SW 1271 (cell line): Measurements from ENCODE around the gene ASPSCR1.
"Not testable (repeated sequence)": the region's sequence is repeated elsewhere in the genome, so short reads cannot be mapped to it uniquely, and the experiment has no call there.

Experiments used
- DNase-seq, 2 experiments: peaks; one replicate each; lab custom pipeline; 2025; lab: John Stamatoyannopoulos, UW

ASPSCR1 gene

DNA sequence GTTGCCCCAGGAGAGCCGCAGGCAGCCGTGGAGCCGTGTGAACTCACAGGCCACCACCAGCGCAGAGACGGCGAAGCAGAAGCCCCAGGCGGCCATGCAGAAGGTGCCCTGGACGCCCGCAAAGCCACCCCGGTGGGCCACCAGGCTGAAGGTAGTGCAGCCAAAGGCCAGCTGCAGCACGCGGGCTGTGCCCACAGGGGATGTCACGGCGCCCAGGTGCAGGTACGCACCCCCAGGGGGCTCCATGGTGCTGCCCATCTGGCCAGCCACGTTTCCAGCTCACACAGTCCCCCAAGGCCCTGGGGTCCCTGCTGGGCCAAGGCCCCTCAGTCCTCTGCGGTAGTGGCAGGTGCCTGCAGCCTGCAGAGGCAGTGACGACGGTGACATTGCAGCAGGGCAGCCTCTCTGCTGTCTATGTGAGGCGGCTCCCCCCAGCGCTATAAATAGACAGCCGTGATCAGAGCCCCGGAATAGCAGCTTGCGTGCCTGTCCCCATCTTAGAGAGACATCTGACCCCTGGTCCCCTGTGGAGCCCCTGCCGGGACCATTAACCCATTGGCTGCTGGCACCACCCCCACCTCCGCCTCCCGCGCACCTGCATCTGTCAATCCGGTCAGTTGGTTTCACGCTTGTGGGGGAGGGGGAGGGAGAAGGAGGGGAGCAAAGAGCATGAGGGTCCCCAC is 35.8 kb upstream of the ASPSCR1 start:
- no peak for DNase-seq

DNA sequence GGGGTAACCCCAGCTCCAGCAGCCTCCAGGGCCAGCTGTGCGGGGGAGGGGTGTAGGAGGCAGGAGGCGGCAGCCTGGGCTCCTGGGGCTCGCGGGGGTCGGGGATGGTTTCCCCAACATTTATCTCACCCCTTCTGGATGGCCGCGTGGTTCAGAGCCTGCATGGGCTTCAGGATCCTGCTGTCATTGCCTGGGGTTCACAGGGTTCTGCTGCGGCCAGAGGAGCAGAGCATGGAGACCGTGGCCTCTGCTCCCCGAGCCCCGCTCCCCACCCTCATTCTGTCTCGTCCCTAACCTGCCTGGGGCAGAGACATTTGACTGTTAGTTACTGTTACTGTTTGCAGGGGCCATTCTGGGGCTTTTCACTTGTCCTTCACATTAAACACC is 35.3 kb upstream of the ASPSCR1 start:
- no peak for DNase-seq

GRCh38 chr17:81944858-81945257 is 32.6 kb upstream of the ASPSCR1 start:
- no peak for DNase-seq

DNA sequence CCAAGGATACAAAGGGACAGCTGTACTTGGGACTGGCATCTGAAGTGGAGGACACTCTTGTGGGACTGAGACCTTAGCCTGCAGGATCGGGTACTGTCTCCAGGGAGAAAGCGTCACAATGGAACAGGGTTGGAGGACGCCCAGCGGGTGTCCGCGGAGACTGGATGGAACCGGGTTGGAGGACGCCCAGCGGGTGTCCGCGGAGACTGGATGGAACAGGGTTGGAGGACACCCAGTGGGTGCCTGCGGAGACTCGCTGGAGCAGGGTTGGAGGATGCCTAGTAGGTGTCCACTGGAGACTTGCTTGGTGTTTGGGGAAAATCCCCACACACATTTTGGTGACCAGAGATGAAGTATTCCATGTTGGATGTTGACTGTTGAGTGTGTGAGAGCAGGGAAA is 30.2 kb upstream of the ASPSCR1 start, which contains the start of gene MYADML2:
MYADML2 (minus strand) TSS at position 45 of the 400 bp plus-strand sequence. CDS start 5,492 bp downstream, outside the sequence.
- no peak for DNase-seq

- DNase-seq, result no peak
These were observed 28.6 kb upstream of the ASPSCR1 start for GRCh38 chr17:81948635-81949378.

DNA sequence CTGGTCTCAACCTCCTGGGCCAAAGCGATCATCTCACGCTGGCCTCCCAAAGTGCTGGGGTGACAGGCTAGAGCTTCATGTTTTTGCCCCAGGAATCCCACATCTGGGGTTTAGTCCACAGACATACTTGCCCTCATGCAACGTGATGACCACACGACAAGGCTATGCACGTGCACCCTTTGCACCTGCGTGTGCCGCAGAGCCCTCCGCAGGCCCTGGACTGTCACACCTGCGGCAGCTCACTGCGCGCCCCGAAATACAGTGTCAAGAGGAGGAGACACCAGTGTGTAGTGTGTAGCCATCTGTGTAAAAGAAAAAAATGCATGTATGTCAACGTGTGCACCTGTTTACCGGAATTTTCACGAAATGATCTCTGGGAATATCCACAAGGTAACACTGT is 26.9 kb upstream of the ASPSCR1 start:
- no peak for DNase-seq

DNA sequence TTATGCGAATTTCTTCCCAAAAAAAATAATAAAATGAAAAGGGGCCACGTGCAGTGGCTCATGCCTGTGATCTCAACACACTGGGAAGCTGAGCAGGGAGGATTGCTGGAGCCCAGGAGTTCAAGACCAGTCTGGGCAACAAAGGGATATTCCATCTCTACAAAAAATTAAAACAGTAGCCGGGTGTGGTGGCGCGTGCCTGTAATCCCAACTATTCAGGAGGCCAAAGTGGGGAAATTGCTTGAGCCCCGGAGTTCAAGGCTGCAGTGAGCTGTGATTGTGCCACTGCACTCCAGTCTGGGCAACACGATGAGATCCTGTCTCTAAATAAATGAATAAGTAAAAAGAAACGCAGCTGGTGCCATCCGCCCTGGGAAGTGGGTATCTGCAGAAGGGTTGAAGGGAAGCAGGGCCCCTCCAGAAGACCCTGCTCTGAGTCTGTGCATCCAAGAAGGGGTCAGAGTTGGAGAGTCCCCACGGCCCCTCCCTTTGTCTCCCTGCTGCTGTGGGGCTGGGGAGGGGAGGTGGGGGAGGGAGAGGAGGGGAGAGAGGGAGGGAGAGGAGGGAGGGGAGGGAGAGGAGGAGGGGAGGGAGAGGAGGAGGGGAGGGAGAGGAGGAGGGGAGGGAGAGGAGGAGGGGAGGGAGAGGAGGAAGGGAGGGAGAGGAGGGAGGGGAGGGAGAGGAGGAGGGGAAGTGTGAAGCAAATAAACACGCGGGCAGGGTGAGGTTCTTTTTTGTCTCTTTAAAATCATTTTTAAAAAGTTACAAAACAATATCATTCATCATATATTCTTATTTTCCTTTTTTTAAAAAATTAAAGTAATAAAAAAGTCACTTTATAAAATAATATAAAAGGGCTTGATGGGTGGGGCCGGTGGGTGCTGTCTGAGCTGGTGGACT is 25.4 kb upstream of the ASPSCR1 start:
- no peak for DNase-seq

- no peak for DNase-seq
These were observed 24.6 kb upstream of the ASPSCR1 start for GRCh38 chr17:81952792-81953228.

- DNase-seq, result not testable (repeated sequence)
These were observed 24.0 kb upstream of the ASPSCR1 start for GRCh38 chr17:81953443-81953842.

DNA sequence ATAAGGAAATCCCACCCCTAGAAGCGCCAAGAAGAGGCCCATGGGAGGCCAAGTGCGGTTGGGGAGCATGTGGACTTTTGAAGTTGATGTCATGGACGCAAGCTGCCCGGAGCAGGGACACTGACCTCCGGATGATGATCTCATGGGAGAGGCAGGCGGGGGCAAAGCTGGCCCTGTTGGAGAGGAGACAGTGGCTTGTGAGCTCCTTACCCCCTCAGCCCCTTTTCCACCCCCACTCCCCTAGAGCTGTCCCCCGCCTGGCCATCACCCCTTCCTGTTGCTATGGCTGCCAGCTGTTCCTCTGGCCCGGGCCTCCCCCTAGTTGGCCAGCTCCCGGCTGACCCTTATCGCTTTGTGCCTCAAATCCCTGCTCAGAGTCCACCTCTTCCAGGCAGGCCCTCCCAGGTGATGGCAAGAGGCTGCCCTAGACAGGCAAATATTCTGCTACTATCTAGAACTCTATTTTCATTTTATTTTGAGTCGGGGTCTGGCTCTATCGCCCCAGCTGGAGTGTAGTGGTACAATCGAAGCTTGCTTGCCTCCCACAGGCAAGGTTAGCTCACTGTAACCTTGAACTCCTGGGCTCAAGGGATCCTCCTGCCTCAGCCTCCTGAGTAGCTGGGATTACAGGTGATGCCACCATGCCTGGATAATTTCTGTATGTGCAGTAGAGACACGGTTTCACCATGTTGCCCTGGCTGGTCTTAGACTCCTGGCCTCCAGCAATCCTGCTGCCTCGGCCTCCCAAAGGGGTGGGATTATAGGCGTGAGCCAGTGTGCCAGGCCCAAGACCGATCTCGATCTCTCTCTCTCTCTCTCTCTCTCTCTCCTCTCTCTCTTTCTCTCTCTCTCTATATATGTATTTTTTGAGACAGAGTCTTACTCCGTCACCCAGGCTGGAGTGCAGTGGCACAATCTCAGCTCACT is 23.0 kb upstream of the ASPSCR1 start:
- no peak for DNase-seq

DNA sequence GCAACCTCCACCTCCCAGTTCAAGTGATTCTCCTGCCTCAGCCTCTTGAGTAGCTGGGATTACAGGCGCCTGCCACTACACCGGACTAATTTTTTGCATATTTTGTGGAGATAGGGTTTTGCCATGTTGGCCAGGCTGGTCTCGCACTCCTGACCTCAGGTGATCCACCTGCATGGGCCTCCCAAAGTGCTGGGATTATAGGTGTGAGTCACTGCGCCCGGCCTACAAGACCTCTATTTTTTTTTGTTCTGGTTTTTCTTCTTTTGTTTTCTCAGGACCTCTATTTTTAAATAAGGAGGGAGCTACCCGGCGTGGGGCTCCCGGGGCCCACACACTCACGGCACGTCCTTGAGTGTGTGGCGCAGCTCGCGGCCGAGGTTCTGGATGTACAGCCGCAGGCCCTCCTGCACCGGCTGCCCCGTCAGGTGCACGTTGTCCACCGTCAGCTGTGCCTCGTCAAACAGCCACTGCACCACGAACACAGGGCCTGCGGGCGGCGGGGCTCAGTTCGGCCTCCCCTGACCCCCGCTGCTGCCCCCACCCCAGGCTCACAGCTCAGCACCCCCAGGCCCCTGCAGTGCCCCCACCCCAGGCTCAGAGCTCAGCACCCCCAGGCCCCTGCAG is 22.3 kb upstream of the ASPSCR1 start:
- DNase-seq, result no peak

- DNase-seq, result no peak
These were observed 21.5 kb upstream of the ASPSCR1 start for GRCh38 chr17:81955756-81956544.

- DNase-seq, result no peak
These were observed 20.5 kb upstream of the ASPSCR1 start for GRCh38 chr17:81956607-81957589.

DNA sequence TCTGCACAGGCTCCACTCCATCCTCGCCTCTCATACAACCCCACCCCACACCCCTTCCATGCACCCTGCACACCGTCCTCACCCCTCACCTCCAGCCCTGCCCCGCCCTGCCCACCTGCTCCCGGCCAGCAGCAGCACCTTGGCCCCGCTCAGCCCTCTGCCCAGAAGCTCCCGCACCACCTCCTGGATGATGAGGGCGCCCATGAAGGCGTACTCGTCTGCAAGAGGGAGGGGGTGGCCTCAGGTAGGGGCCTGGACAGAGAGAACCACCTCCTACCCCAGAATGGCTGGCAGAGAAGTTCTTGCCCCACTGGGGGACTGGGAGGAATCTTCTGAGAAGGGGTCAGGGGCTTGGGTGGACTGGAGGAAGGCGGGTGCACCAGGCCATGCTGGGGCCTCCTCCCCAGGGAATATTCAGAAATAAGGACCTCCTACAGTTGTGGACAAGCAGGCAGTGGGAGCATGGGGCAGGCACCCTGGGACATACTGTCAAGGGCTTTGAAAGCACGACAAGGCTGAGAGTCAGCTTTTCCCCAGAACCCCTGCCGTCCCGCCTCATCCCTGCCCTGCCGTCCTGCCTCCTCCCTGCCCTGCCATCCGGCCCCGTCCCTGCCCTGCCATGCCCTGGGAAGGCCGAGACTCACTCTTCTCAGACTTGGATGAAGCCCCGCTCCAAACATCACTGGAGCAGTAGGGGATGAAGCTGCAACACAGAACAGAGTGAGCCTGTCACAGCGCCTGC is 19.6 kb upstream of the ASPSCR1 start:
- DNase-seq, result no peak

- no peak for DNase-seq
These were observed 18.6 kb upstream of the ASPSCR1 start for GRCh38 chr17:81958633-81959342.

DNA sequence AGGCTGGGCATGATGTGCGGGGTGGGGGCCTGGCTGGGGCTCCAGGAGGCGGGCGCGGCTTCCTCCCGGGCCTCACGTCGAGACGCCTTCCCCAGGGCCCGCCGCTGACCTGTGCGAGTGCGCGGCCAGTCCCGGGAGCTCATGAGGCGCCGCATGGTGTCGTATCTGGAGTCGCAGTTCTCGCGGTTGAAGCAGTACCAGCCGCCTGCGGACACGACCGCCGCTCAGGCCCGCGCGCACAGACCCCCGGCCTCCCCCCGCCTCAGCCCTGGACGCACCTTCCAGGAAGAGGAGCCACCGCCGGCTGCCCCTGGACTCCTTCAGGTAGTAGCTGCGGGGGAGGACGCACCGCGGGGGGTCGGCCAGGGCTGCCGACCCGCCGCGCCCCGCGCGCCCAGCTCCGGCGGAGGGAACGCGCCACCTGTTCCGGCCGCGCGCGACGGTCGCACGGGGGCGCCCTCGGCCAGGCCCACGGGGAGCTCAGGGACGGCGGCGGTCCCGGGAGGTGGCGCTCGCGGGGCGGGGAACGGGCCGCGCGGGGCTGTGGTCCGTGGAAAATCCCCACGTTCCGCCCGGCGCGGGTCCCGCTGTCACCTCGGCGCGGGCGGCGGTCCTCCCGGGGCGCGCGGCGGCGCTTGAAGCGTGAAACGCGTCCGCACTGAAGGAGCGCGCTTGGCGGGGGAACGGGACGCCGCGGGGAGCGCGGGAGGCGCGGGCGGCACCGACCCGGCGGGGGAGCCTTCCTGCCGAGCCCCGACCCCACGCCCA is 17.9 kb upstream of the ASPSCR1 start:
- DNase-seq, result peak in 1 of 2 experiments; percentile 8
